GM18861 (cell line): ENCODE results near the gene NRL.
"Not testable (repeated sequence)": the region's sequence is repeated elsewhere in the genome, so short reads cannot be mapped to it uniquely, and the experiment has no call there.

Source experiments
- ATAC-seq: cut with Tn5 transposase; IDR thresholded peaks from one replicate; pipeline ENCODE4 v1.9.1; 2021; ENCODE audit not compliant: unreplicated experiment

NRL gene

GRCh38 chr14:24127673-24128072 is 12.9 kb upstream of the NRL start:
- ATAC-seq, result no peak

- ATAC-seq, result no peak
Measured at GRCh38 chr14:24126939-24127338, 12.2 kb upstream of the NRL start.

- no peak for ATAC-seq
Measured at GRCh38 chr14:24123424-24124417, 9.0 kb upstream of the NRL start.

GRCh38 chr14:24122898-24123297 is 8.1 kb upstream of the NRL start:
- no peak for ATAC-seq

GRCh38 chr14:24122416-24122815 is 7.7 kb upstream of the NRL start:
- ATAC-seq, result no peak

- ATAC-seq, result no peak
Measured at GRCh38 chr14:24121210-24121609, 6.5 kb upstream of the NRL start.

GRCh38 chr14:24119691-24120090 is 4.9 kb upstream of the NRL start:
- no peak for ATAC-seq

GRCh38 chr14:24117179-24117578 is 2.4 kb upstream of the NRL start:
- ATAC-seq, result no peak

GRCh38 chr14:24116128-24116814 is 1.5 kb upstream of the NRL start:
- ATAC-seq, result no peak

- ATAC-seq, result no peak
Measured at GRCh38 chr14:24115422-24116127, 826 bp upstream of the NRL start.

GRCh38 chr14:24113801-24114531 is 783 bp downstream of the NRL start:
- peak; percentile 30 for ATAC-seq

GRCh38 chr14:24113379-24113800 is 1.4 kb downstream of the NRL start:
- ATAC-seq, result no peak

- ATAC-seq, result no peak
Measured at GRCh38 chr14:24110523-24110922, 4.2 kb downstream of the NRL start.

- no peak for ATAC-seq
Measured at GRCh38 chr14:24110060-24110459, 4.7 kb downstream of the NRL start.

GRCh38 chr14:24108336-24108874 is 6.3 kb downstream of the NRL start:
- no peak for ATAC-seq

GRCh38 chr14:24106672-24107271 is 8.0 kb downstream of the NRL start:
- no peak for ATAC-seq

GRCh38 chr14:24105609-24106239 is 9.0 kb downstream of the NRL start:
- not testable (repeated sequence) for ATAC-seq

- ATAC-seq, result no peak
Measured at GRCh38 chr14:24103451-24103850, 11.3 kb downstream of the NRL start.

- no peak for ATAC-seq
Measured at GRCh38 chr14:24102357-24103048, 12.2 kb downstream of the NRL start.
